ENCODE results near the gene MRPS7.

The MRPS7 gene

GRCh38 chr17:75295201-75296158, 33.8 kb downstream of the MRPS7 start:
- H3K4me3 ChIP-seq (ENCODE audit: low read depth, low read length): peak overlapping the region; percentile 57
- TF ChIP-seq CTCF (IDR thresholded peaks at IDR 0.05; ENCODE audit: insufficient read depth, low read depth, low read length, missing control alignments): no peak
- DNase-seq (ENCODE audit: low read depth): peak; percentile 96

GRCh38 chr17:75300280-75300679, 38.6 kb downstream of the MRPS7 start:
- DNase-seq (ENCODE audit: low read depth): no peak
- TF ChIP-seq CTCF (IDR thresholded peaks at IDR 0.05; ENCODE audit: insufficient read depth, low read depth, low read length, missing control alignments): no peak
- no peak overlapping the region for H3K4me3 ChIP-seq (ENCODE audit: low read depth, low read length)

GRCh38 chr17:75301049-75301448, 39.4 kb downstream of the MRPS7 start:
- no peak overlapping the region for H3K4me3 ChIP-seq (ENCODE audit: low read depth, low read length)
- no peak for TF ChIP-seq CTCF (IDR thresholded peaks at IDR 0.05; ENCODE audit: insufficient read depth, low read depth, low read length, missing control alignments)

GRCh38 chr17:75301502-75302206, 40.0 kb downstream of the MRPS7 start:
- no peak for DNase-seq (ENCODE audit: low read depth)
- no peak for TF ChIP-seq CTCF (IDR thresholded peaks at IDR 0.05; ENCODE audit: insufficient read depth, low read depth, low read length, missing control alignments)
- no peak overlapping the region for H3K4me3 ChIP-seq (ENCODE audit: low read depth, low read length)

More at GRCh38 chr17:75301049-75301448, 39.4 kb downstream of the MRPS7 start:
- DNase-seq (ENCODE audit: low read depth): no peak

GRCh38 chr17:75307957-75308731, 46.5 kb downstream of the MRPS7 start:
- no peak overlapping the region for H3K4me3 ChIP-seq (ENCODE audit: low read depth, low read length)
- no peak for TF ChIP-seq CTCF (IDR thresholded peaks at IDR 0.05; ENCODE audit: insufficient read depth, low read depth, low read length, missing control alignments)
- DNase-seq (ENCODE audit: low read depth): no peak

- H3K4me3 ChIP-seq (ENCODE audit: low read depth, low read length): no peak overlapping the region
- DNase-seq (ENCODE audit: low read depth): no peak
- TF ChIP-seq CTCF (IDR thresholded peaks at IDR 0.05; ENCODE audit: insufficient read depth, low read depth, low read length, missing control alignments): no peak
Observed at GRCh38 chr17:75308732-75309629, 47.3 kb downstream of the MRPS7 start.

All from GM12865 (cell line).